GM18907 (cell line): Measurements from ENCODE around the gene LRP1B.

Experiments
- ATAC-seq: cut with Tn5 transposase; IDR thresholded peaks from one replicate; pipeline ENCODE4 v1.9.1; 2021; ENCODE audit warnings: mild to moderate bottlenecking, moderate library complexity; ENCODE audit not compliant: unreplicated experiment

The LRP1B gene

DNA sequence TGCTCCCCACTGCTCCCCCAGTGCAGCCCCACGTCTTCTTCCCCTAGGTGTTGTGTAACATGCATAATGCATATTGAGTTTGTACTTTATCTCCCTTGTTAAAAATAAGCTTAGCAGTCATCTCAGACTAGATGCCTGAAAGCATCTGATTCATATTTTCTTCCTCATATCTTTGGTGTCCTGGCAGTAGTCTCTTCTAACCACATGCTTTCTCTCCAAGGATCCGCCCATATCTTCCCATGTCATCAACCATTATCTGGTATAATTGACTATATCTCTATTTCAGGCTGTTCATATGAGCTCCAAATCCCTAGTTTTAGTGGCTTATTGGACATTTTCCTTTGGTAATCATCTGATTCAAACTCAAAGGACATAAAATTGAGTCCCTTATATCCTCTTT, 426.3 kb downstream of the LRP1B start:
- ATAC-seq = no peak

DNA sequence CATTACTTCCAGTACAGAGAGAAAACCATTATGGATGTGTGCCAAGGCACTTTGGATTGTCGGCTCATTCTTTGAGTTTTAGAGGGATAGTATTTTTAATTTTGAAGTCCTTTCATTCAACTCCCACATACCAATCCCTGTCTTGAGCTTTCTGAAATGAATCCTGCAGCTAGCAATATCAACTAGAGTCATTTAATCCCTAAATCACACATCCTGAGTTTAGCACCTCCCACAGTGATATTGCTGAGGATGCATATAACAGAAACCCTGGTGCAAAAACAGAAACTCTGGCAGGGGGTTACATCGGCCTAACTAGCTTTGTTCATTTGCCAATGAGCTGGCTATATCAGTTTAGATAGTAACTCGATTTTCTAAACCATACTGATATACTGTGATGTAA, 427.3 kb downstream of the LRP1B start:
- ATAC-seq = no peak

DNA sequence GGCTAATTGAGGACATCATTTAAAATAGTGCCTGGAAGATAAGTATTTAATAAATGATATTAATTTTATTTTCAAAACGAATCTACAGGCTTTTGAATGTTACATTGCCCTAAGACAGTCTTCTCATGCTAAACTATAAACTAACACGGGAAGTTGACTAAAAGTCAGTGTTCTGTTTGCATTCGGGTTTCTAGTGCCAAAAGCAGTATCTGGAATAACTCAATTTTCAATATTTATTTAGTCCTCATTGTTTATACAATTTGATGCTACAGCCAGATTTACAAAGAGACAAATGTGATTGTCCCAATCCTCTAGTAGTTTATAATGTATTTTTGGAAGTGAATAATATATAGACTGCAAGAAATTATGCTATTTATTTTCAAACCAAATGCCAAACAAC, 429.2 kb downstream of the LRP1B start:
- no peak for ATAC-seq

DNA sequence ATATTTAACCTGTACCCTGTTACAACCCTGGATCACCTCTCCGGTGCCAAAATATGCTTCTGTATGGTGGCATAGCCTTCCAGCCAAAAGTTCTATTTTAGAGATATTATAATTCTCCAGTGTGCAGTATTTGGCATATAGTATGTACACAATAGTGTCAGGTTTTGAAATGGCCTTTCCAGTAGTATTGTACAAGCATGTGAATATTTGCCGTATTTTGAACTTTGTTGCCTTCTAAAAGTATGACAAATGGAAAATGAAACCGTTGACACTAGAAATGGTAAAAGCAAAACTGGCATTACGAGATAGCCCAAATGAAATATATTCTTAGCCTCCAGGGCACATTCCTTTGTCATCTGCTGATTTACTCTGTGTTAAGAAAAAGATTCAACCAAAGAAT, 431.2 kb downstream of the LRP1B start:
- ATAC-seq = no peak

DNA sequence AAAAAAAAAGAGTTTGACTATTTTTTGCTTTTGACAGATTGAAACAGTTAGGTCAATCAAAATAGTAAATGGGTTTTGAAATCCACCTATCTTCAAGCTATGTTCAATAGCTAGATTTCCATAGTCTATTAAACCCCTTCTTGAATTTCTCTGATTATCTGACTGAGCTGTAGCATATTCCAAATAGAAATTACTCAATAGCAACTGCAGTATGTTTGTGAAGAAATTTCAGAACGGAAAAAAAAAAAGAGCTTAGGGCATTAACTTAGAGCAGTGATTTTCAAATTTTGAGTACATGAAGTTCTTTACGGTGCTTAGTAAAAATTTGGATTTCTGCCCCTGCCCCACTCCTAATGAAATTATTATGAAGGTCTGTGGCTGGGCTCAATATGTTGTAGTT, 432.3 kb downstream of the LRP1B start:
- no peak for ATAC-seq

DNA sequence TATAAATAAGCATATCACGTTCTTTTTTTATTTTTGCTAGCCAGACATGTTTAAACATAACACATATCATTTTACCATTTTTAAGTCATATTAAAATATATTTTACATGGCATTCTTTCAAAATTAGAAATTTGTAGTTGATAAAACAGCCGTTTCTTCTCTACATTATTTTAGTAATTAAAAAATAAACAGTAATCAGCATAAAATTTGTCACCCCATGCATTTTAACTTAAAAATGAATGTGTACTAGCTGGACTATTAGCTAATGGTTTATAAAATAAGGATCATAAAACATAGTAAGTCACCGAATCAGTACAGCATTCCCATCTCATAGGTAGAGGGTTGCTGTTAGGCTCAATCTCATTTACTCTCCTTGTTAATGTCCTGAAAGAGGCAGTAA, 433.8 kb downstream of the LRP1B start:
- ATAC-seq = no peak

DNA sequence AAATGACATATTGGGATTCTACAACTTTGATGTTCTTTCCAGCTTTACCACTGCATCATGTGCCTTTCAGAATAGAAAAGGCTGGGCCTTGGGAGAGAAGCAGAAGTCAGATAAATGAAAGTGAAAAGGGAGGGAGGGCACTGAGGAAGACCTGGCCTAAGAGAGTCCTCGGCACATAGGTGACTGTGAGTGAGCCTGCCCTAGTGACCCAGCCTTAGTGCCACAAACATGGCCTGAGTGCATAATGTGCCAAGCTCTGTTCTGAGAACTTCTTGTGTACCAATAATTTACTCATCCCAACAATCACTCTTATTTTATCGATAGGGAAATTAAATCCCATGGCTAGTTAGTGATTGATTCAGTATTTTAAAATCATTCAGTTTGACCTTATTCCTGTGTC, 436.6 kb downstream of the LRP1B start:
- ATAC-seq = no peak

DNA sequence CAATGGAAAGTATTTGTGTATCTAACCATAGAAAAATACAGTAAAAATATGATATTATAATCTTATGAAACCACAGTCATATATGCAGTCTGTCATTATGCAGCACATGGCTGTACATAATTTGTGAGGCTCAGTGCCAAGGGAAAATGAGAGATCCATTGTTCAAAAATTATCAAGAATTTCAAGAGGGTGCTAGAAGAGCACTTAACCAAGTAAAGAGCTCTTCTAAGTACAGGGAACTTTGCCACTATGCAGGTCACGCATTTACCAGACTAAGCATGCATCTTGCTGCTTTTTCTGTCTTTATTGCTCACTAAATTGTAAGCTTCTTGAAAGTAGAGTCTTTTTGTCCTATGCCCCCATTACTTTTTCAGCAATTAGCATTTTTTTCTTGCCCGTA, 438.0 kb downstream of the LRP1B start:
- no peak for ATAC-seq

DNA sequence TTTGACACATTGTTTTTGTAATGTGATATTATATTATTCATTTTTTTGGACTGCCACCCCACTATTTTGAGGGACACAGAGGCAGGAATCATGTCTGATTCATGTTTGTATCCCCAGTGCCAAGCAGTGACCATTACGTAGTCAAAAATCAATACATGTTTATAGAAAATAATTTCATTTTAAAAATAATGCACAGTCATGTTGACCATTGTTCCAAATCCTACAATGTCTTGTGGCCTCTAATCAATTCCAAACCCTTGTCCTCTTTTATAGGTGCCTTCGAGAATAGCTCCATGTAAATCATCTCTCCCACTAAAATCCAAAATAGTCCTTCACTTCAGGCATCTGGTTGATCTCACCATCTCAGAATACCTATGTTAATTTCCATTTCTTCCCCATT, 454.7 kb downstream of the LRP1B start:
- ATAC-seq = no peak

DNA sequence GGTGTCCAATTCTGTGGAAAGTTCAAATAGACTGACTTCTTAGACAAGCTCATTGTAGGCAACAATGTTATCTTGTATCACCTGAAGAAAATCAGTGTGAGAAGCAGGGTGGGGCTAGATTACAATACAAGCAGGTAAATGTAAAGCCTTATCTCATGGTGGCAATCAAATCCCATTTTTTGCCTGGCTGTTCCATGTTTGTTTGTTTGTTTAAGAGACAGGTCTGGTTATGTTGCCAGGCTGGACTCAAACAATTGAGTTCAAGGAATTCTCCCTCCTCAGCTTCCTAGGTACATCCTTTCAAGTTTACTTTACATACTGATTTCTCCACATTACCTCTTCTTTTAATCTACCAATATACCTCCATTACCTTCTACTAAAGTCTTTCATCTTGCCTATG, 464.6 kb downstream of the LRP1B start:
- no peak for ATAC-seq

DNA sequence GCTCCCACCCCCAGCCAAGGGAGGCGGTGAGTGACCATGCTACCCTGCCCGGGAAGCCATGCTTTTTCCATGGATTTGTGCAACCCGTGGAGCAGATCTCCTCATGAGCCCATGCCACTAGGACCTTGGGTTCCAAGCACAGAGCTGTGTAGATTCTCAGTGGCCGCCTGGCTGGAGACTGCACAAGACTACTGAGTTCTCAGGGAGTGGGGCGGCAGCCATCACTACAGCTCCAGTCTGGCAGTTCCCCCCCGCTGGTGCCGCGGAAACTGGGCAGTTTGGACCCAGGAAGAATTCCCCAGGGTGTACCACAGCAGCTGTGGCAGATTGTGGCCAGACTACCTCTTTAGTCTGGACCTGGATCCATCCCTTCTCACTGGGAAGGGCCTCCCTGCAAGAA, 470.6 kb downstream of the LRP1B start:
- no peak for ATAC-seq

DNA sequence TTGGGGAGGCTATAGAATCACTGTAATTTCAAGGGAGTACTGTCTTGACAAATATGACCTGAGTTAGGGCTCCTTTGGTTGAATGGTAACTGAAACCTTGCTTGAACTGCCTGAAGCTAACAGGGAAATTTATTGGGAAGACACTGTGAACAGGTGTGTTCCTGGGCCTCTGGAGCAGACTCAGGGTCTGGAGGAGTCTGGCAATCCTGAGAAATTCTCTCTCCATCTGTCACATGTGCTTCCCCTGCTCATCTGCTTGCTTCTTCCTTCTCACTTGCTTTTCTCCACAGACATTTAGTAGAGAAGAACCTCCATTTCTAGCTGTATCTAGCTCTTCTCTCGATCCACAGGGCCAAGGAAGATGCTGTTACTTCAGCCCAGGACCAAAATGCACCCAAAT, 476.5 kb downstream of the LRP1B start:
- ATAC-seq = no peak

DNA sequence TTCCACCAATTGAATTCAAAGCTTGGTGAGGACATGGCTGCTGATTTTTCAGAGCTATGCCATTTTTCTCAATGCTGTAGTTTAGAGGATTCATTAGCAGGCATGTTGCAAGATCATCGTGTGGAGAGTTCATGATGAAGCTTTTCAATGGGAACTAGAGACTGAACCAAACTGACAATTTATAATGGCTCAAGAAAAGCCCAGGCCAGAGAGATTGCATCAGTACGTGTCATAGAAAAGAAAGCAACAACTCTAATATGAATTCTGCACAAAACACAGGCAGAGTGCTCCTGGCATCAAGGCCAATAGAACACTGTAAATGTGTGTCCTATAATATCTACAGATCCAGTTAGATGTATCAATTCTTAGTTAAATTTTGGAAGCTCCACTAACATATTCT, 477.6 kb downstream of the LRP1B start:
- no peak for ATAC-seq

DNA sequence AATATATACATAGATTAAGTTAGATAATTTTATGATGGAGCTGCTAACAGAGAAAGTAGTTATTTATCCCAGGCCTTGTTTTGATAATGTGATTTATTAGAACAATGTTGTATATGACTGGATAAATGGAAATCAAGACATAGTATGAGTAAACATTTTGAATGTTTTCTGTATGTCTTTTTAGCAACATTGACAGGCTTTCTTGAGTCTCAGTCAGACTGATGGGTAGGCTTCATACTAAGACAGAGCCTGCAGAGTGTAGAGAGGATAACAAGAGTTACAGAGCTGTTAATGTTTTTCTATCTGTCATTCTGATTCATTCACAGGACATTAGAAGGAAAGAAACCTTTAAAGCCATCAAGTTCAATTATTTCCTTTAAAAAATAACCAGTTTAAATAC, 478.5 kb downstream of the LRP1B start:
- no peak for ATAC-seq

DNA sequence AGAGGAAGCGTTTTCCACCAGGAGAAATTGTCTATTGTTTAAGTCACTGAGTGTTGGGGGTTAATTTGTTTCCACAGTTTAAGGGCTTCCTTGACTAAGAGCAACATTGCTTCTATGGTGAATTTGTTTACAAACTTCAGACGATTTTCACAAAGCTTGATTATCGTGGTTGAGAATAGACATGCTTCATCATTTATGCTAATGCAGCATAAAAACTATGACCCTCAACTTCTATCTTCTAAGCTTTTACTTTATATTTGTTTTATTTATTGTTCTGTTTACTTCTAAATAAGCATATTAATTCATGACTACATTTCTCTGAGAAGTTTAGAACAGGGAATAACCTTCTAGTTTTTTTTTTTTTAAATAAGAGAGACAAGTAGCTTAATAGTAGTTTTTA, 483.5 kb downstream of the LRP1B start:
- no peak for ATAC-seq

DNA sequence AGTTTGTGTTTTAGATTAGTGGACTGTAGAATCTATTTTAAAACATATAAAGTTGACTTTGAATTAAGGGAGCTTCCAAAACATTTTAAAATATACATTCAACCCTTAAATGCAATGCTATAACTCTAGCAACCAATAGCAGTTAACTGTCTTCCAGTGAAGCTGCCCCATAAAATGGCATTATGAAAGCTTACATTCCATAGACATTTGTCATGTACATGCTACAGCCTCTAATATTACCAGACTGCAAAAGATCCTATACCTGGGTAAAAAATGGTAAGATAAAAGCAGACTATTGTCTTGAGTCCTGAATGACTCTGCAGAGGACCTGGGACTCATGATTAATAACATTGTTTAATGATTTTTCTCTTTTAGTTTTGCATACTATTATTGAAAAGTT, 489.4 kb downstream of the LRP1B start:
- ATAC-seq = no peak

DNA sequence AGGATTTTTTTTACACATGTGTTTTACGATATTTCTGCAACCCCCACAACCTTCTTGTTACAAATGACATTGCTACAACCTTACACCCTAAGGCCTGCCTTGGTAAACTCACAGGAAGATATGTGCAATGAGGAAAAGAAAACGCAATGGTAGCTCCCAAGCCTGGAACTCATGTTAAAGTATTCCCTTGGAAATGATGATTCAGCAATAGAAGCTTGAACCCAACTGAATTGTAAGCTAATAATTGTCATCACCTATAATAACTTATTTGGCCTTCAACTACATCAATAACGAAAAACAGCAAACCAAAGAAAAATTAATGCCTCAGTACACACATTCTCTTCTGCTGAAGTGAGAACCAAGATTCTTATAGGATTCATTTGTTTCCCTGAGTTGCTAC, 491.0 kb downstream of the LRP1B start:
- no peak for ATAC-seq

DNA sequence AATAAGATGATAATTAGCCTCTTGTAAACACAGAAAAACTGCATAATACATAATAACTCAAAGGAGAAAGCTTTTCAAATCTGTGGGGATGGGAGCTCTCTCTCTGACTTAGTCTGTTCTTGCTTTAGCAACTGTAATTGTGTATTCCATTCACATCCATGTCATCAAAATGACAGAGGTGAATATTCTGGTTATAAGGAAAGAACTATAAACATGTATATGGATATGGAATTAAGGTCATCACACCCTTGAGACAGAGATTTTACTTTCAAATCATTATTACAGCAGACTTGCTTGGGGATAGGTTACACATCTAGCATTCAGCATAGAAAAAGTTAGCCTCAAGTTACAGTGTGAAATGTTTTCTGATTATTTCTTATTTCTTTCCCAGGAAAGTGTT, 497.7 kb downstream of the LRP1B start:
- no peak for ATAC-seq

DNA sequence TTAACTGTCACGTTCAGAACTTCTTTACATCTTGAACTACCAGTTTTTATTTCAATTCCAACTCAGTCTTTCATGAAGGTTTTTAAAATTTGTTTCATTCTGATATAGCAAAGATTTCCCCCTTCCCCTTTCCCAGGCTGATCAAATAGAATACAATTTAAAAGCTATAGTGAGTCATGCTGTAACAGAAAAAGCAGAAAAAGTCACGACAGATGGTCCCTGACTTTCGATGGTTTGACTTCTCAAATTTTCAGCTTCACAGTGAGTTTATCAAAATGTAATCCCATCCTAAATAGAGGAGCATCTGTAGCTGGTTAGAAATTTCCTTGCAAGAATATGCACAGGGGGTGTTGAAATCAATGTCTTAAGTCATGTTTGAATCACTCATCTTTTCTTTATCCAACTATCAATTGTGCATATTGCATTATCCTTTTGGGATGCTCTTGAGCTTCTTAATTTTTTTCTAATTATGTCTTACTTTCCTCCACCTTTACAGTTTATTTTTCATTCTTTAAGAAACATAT, 500.3 kb downstream of the LRP1B start:
- no peak for ATAC-seq

DNA sequence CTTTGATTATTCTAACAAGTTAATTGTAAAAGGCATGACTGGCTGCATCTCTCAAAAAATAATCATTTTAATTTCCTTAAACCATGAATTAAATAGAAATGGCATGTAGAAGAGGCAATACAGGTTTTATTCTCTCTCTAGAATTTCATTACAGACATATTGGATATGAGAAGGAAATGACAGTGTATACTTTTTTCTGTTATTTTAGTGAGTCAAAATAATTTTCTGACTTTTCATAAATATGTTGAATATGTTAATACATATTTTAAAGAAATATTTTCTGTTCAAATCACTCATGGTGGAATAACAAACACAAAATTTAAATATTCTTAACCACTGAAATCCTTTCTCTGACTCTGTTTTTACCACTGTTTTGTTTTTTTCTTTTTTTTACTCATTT, 510.4 kb downstream of the LRP1B start:
- ATAC-seq = no peak

DNA sequence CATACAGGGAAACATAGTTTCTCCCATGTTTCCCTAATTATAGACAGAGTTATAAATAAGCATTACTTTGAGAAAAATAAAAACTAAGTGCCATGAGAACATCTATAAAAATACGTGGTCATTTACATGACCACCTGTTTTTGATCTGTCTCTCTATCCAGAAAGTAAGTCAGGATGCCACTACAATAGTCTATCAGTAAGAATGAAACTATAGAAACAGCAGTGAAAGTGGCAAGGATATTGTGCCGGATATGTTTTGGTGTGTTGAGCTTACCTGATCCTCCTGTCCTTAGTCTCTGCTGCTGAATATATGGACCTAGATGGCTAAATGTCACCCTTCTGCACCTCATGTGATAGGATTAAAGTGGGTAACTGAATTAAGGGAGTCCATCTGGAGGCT, 512.4 kb downstream of the LRP1B start:
- ATAC-seq = no peak

DNA sequence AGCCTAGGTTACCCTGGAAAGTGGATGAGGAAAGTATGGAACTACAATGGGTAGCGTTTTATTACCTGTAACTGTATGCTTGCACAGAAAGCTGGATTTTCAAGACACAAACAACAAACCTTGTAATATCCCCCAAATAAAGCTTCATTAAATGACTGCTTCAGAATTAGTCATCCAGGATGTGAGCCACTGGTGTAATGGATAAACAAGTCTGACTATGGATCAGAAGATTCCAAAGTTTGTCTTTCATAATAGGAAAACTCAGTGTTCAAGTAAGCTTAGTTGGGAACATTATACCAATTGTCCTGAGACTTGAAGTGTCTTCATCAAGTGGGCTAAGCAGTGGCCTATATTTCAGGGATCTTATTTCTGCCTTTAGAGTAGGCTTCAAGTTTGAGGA, 518.8 kb downstream of the LRP1B start:
- ATAC-seq = no peak

DNA sequence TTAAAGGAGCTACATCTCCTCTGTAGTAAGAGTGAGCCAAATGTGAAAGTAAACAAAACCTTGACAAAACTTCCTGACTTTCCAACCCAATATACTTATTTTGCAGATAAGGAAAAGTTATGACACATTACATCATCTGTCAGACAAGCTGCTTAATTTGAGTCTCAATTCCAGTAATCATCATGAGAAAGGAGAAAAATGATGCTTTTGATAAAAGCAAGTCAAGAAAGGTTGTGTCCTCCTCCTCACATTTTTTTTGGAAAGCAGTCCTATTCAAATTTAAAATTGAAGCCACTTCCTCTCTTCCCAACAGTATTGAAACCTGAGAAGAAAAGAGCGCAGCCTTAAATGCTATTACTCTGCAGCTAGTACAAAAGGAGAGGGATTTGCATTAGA, 519.6 kb downstream of the LRP1B start:
- no peak for ATAC-seq
